ENCODE data around the gene NMBR.
"Not testable (repeated sequence)": the region's sequence is repeated elsewhere in the genome, so short reads cannot be mapped to it uniquely, and the experiment has no call there.

Gene NMBR

DNA sequence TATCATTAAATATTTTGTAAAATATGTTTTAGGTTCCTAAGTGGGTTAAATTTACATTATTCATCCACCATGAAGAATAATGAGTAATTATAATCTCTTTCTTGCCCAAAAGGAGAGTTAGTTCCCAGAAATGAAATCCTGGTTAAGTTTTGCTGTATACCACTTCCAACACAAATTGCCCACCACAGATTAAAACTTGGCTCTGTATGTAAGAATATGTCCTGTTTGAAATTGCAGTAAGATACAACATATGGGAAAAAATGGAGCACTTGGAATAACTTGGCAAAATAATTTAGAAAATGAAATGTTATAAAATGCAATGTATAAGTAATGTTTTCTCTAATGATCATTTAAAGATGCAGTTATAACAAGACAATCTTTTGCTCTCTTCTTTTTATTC is 78.5 kb downstream of the NMBR start:
- no peak for DNase-seq (ENCODE audit: low read depth)
- TF ChIP-seq, protein P1, sequence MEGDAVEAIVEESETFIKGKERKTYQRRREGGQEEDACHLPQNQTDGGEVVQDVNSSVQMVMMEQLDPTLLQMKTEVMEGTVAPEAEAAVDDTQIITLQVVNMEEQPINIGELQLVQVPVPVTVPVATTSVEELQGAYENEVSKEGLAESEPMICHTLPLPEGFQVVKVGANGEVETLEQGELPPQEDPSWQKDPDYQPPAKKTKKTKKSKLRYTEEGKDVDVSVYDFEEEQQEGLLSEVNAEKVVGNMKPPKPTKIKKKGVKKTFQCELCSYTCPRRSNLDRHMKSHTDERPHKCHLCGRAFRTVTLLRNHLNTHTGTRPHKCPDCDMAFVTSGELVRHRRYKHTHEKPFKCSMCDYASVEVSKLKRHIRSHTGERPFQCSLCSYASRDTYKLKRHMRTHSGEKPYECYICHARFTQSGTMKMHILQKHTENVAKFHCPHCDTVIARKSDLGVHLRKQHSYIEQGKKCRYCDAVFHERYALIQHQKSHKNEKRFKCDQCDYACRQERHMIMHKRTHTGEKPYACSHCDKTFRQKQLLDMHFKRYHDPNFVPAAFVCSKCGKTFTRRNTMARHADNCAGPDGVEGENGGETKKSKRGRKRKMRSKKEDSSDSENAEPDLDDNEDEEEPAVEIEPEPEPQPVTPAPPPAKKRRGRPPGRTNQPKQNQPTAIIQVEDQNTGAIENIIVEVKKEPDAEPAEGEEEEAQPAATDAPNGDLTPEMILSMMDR (IDR thresholded peaks at IDR 0.05; ENCODE audit: low read length, missing control alignments) = no peak

DNA sequence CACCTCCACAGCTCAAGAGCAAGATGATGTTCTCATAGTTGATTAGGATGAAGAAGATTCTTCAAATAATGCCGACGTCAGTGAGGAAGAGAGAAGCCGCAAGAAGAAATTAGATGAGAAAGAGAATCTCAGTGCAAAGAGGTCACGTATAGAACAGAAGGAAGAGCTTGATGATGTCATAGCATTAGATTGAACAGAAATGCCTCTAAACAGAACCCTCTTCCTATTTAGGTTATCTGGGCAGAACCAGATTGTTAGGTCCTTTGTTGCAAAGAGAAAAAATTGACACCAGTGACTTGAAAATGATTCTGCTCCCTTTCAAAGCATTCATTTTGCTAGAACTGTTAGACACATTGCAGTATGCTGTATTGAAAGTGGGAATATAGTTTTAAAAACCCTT is 84.1 kb downstream of the NMBR start:
- not testable (repeated sequence) for H3K4me3 ChIP-seq (replicated peaks; ENCODE audit: low read depth, low read length); DNase-seq (ENCODE audit: low read depth)

More for the DNA sequence above, 78.5 kb downstream of the NMBR start:
- no peak overlapping the region for H3K4me3 ChIP-seq (replicated peaks; ENCODE audit: low read depth, low read length)

DNA sequence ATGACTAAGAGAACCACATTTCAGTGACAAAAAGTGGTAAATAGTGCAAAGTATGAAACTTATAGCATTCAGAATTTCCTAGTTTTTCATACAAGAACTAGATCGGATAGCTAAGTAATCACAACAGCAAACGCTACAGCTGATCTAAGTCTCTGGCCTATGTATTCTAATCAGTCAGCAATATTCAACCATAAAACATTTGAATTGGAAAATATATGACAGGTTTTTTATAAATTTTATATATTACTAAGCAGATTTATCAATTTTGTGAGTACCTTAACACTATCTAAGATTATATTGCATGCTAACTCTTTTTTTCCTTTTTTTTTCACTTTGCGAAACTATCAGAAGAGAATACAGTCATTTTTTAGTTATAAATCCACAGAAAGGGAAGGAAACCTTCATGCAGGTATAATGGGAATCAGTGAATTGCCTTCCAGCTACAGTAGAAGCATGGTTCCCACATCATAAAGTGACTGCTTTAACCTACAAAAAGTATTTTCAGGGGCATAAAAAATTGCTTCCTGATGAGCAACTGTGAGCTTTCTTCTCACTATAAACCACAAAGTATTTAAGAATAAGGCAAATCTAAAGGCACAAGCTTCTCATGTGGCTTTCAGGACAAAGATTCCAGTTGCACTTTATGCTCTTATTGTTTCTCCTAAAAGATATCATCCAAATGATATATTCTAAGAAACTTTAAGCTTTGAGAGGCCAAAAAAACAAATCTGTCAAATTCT is 88.2 kb downstream of the NMBR start:
- DNase-seq (ENCODE audit: low read depth) = no peak
- no peak overlapping the region for H3K4me3 ChIP-seq (replicated peaks; ENCODE audit: low read depth, low read length)
- TF ChIP-seq, protein P1 (IDR thresholded peaks at IDR 0.05; ENCODE audit: low read length, missing control alignments) = no peak

DNA sequence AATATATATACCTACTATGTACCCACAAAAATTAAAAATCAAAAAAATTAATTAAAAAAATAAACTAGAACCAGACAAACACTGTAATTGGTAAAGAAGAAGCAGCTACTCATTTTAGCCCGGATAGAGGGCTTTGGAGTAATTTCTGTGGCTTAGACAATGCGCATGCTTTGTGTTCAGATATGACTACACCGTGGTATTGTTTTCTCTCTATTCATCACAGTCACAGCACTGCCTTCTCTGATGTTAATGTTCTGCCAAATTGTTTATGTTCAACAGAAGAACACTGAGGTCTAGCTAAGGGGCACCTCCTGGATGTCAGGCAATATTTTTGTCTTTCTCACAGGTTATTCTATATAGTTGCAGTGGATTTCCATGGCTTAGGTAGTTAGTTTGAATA is 91.7 kb downstream of the NMBR start:
- no peak overlapping the region for H3K4me3 ChIP-seq (replicated peaks; ENCODE audit: low read depth, low read length)
- TF ChIP-seq, protein P1 (IDR thresholded peaks at IDR 0.05; ENCODE audit: low read length, missing control alignments) = no peak
- no peak for DNase-seq (ENCODE audit: low read depth)

DNA sequence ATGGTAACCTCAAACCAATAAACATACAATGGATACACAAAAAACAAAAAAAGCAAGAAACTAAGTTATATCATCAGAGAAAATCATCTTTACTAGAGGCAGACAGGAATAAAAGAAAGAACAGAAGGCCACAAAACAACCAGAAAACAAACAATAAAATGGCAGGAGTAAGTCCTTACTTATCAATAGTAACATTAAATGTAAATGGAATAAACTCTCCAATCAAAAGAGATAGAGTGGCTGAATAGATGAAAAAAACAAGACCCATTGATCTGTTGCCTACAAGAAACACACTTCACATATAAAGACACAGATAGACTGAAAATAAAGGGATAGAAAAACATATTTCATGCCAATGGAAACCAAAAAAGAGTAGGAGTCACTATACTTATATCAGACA is 95.5 kb downstream of the NMBR start:
- DNase-seq (ENCODE audit: low read depth) = no peak
- TF ChIP-seq, protein P1 (IDR thresholded peaks at IDR 0.05; ENCODE audit: low read length, missing control alignments) = no peak
- H3K4me3 ChIP-seq (replicated peaks; ENCODE audit: low read depth, low read length) = no peak overlapping the region

DNA sequence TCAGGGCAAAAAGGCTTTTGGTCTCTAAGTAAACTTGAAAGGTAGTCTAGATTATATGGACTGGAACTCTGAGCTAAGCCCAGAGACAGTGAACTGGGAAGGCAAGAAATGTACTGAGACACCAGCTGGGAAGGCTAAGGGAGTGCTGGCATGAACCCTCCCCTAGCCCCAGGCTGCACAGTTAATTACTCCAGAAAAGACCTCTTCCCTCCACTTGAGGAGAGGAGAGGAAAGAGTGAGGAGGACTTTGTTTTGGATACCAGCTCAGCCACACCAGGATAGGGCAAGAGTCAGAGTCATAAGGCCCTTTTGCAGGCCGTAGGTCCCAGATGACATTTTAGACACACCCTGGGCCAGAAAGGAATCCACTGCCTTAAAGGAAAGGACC is 98.3 kb downstream of the NMBR start:
- no peak overlapping the region for H3K4me3 ChIP-seq (replicated peaks; ENCODE audit: low read depth, low read length)
- no peak for DNase-seq (ENCODE audit: low read depth)
- TF ChIP-seq, protein P1 (IDR thresholded peaks at IDR 0.05; ENCODE audit: low read length, missing control alignments) = no peak

DNA sequence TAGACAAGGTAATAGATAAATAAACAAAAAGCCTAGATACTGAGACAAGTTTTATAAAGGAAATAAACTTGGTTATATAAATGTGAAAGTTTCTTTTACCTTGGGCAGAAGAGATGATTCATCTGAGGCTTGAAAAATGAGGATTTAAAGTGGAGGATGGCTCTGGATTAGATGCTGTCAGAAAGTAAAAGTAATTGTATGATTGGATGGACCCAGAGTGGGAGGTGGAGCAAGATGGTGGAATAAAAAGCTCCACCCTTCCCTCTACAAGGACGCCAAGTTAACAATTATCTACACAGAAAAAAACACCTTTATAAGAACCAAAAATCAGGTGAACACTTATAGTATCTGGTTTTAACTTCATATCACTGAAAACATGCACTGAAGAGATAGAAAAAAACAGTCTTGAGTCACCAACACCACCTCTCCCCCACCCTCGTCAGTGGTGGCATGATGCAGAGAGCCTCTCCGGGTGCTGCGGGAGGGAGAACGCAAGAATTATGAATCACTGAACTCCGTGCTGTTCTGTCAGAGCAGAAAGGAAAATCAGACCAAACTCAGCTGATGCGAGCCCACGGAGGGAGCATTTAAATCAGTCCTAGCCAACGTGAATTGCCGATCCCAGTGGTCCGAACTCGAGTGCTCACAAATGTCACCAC is 98.9 kb downstream of the NMBR start:
- TF ChIP-seq, protein P1 (IDR thresholded peaks at IDR 0.05; ENCODE audit: low read length, missing control alignments) = no peak
- DNase-seq (ENCODE audit: low read depth) = no peak
- no peak overlapping the region for H3K4me3 ChIP-seq (replicated peaks; ENCODE audit: low read depth, low read length)
